NCI-H1105 (cell line): ENCODE results near the gene ZBTB44.
"Not testable (repeated sequence)": the region's sequence is repeated elsewhere in the genome, so short reads cannot be mapped to it uniquely, and the experiment has no call there.

Experiments
- DNase-seq: peaks from one replicate; lab custom pipeline; 2025; lab: John Stamatoyannopoulos, UW

Gene ZBTB44

GRCh38 chr11:130312046-130312445, 2.7 kb downstream of the ZBTB44 start:
- DNase-seq: no peak

- no peak for DNase-seq
Measured at GRCh38 chr11:130310622-130311021, 4.1 kb downstream of the ZBTB44 start.

- no peak for DNase-seq
Measured at GRCh38 chr11:130308886-130309285, 5.8 kb downstream of the ZBTB44 start.

- no peak for DNase-seq
Measured at GRCh38 chr11:130308059-130308458, 6.7 kb downstream of the ZBTB44 start.

DNA sequence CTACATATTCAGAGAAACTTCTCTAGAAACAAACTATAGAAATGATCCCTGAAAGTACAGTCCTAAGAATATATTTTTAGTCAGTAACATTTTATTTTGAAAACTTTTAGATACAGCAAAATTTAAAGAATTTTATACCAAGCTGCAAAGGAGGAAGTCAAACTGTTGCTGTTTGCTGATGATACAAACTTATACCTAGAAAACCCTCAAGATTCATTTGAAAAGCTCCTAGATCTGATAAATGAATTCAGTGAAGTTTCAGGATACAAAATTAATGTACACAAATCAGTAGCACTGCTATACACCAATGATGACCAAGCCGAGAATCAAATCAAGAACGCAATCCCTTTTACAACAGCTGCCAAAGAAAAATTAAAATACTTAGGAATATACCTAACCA, 10.1 kb downstream of the ZBTB44 start:
- no peak for DNase-seq

- no peak for DNase-seq
Measured at GRCh38 chr11:130301002-130301401, 13.7 kb downstream of the ZBTB44 start.

DNA sequence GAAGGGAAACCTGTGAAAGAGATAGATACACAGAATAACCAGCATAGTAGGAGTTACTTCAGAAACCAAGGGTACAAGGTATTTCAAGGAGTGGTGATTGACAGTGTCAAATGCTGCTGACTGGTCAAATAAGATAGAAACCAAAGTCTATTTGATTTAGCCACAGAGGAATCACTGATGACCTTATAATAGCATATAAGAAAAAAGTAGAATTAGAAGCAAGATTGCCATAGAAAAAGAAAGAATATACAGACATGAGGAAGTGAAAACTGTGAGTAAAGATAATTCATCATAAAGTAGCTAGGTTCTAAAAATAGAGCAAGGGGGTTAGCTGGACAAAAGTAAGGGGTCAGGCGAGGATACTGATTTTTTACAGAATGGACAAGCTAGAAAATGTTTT, 14.2 kb downstream of the ZBTB44 start:
- DNase-seq: no peak

- no peak for DNase-seq
Measured at GRCh38 chr11:130299978-130300377, 14.7 kb downstream of the ZBTB44 start.

DNA sequence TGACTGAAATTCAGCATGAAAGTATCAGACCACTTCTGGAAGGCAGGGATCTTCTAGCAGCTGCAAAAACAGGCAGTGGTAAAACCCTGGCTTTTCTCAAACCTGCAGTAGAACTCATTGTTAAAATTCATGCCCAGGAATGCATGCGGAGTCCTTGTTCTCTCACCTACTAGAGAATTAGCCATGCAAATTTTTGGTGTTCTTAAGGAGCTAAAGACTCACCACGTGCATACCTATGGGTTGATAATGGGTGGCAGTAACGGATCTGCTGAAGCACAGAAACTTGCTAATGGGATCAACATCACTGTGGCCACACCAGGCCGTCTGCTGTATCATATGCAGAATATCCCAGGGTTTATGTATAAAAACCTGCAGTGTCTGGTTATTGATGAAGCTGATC, 19.1 kb downstream of the ZBTB44 start:
- DNase-seq: no peak

DNA sequence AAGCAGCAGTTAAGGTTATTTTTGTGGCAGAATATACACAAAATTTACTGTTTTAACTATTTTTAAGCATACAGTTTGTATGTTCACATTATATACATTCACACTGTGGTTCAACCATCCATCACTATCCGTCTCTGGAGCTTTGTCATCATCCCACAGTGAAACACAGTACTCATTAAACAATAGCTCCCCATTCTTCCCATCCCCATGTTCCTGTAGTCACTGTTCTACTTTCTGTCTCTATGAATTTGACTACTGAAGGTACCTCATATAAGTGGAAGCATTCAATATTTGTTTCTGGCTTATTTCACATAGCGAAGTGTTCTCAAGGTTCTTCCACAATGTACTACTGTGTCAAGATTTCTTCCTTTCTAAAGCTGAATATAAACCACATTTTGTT, 32.6 kb downstream of the ZBTB44 start:
- DNase-seq: no peak

- not testable (repeated sequence) for DNase-seq
Measured at GRCh38 chr11:130281341-130281740, 33.4 kb downstream of the ZBTB44 start.

GRCh38 chr11:130279989-130280388, 34.7 kb downstream of the ZBTB44 start:
- DNase-seq: no peak

DNA sequence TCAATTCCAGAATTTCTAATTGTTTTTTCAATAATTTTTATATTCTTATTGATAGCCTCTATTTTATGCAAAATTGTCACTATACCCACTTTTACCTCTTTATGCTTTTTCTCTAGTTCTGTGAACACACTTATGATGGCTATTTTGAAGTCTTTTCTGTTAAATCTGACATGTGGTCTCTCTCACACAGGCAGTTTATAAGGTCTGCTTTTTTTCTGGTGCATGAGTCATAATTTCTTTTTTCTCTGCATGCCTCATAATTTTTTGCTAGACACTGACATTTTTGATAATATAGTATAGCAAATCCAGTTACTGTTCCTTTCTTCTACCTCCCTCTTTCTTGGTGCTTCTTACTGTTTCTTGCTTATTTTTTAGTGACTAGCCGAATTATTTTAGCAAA, 36.0 kb downstream of the ZBTB44 start:
- no peak for DNase-seq

DNA sequence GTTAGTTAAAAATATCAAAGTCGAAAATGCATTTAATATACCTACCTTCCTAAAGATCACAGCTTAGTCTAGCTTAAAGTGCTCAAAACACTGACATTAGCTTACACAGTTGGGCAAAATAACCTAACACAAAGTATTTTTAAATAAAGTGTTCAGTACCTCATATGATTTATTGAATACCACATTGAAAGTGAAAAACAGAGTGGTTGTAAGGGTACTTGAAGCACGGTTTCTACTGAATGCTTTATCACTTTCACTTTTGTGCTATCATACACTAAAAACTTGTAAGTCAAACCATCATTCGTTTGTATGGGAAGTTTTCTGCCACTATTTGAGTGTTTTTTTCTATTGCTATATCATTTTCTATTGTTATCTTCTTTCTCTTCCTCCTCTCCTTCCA, 36.6 kb downstream of the ZBTB44 start:
- DNase-seq: no peak

DNA sequence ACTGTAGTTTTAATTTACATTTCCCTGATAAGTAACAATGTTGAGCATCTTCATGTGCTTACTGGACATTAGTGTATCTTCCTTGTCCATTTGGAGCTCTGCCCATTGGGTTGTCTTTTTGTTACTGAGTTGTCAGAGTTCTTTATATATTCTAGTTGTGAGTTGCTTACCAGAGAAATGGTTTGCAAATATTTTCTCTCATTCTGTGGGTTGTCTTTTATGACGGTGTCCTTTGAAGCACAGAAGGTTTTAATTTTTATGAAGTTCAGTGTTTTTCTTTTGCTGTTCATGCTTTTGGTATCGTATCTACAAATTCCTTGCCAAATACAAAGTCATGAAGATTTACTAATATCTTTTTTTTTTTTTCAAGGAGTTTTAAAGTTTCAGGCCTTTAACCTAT, 42.4 kb downstream of the ZBTB44 start:
- DNase-seq: no peak

DNA sequence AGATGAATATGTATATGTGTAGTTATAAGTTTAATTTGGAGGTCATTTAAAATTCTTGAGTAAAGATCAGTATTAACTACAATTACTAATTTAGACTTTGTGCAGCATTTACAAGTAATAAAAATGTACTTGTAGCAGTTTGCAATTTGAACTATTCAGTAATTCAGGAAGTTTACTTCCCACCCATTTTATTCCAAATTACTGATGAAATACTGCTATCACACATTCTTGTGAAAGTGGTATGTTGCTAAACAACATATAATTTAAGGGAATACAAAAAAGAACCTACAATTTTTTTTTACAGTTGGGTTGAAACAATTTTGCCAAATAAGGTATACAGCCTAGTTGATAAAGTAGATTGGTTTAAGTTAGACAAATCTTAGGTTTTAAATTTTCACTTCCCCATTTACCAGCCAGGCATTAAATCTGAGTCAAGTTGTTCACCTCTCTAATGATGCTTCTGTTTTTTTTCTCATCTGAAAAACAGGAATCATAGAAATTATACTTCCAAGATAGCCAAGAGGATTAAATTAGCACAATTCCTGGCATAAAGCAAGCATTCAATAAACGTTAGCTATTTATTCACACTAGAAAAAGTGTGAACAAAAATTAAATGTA, 45.3 kb downstream of the ZBTB44 start:
- DNase-seq: no peak

GRCh38 chr11:130263351-130263750, 51.4 kb downstream of the ZBTB44 start:
- DNase-seq: no peak

- DNase-seq: no peak
Measured at GRCh38 chr11:130262424-130262823, 52.3 kb downstream of the ZBTB44 start.

- DNase-seq: no peak
Measured at GRCh38 chr11:130261571-130261970, 53.1 kb downstream of the ZBTB44 start.

GRCh38 chr11:130260742-130261141, 54.0 kb downstream of the ZBTB44 start:
- DNase-seq: no peak

GRCh38 chr11:130260080-130260627, 54.6 kb downstream of the ZBTB44 start:
- DNase-seq: no peak

DNA sequence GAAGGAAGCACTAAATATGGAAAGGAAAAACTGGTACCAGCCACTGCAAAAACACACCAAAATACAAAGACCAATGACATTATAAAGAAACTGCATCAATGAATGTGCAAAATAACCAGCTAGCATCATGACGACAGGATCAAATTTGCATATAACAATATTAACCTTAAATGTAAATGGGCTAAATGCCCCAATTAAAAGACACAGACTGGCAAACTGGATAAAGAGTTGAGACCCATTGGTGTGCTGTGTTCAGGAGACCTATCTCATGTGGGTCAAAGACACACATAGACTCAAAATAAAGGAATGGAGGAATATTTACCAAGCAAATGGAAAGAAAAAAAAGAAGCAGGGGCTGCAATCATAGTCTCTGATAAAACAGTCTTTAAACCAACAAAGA, 63.0 kb downstream of the ZBTB44 start:
- DNase-seq: not testable (repeated sequence)

DNA sequence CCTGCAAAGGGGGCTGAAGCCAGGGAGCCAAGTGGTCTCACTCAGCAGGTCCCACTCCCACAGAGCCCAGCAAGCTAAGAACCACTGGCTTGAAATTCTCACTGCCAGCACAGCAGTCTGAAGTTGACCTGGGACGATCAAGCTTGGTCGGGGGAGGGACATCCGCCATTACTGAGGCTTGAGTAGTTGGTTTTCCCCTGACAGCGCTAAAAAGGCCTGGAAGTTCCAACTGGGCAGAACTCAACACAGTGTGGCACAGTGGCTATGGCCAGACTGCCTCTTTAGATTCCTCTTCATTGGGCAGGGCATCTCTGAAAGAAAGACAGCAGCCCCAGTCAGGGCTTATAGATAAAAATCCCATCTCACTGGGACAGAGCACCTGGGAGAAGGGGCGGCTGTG, 64.8 kb downstream of the ZBTB44 start:
- not testable (repeated sequence) for DNase-seq

GRCh38 chr11:130249371-130249770, 65.3 kb downstream of the ZBTB44 start:
- DNase-seq: no peak
